K562 (cell line): ENCODE measurements around the gene FAM200B.

Source experiments
- BCL6 ChIP-seq: fragments of 250-450 bp; sonication (Bioruptor Pico); IDR thresholded peaks from 2 replicates; pipeline ENCODE4 v1.4.0; 2020
- BRF1 ChIP-seq: IDR thresholded peaks from 3 replicates; pipeline ENCODE4 v1.6.1; 2011; ENCODE audit warnings: borderline replicate concordance, mild to moderate bottlenecking; ENCODE audit not compliant: insufficient read length; ENCODE audit errors: extremely low read depth
- NFIC ChIP-seq: fragments of 450-650 bp; IDR thresholded peaks from 2 replicates; pipeline ENCODE4 v1.6.1; 2017; ENCODE audit warnings: mild to moderate bottlenecking, inconsistent platforms
- RAD51 ChIP-seq: fragments of 450-650 bp; IDR thresholded peaks from 2 replicates; pipeline ENCODE4 v1.7.1; 2016; ENCODE audit warnings: low read depth, mild to moderate bottlenecking, borderline replicate concordance
- ZBTB17 ChIP-seq: fragments of 450-650 bp; formaldehyde crosslinking; IDR thresholded peaks from 2 replicates; pipeline ENCODE4 v1.4.0; 2020; ENCODE audit warnings: mild to moderate bottlenecking
- ZBTB49 ChIP-seq: sonication (generic); formaldehyde crosslinking; IDR thresholded peaks from 2 replicates; pipeline ENCODE4 v1.8.0; 2022; ENCODE audit warnings: missing genetic modification reagents, mild to moderate bottlenecking, borderline replicate concordance
- ZNF175 ChIP-seq: fragments of 200-800 bp; sonication (Bioruptor generic); IDR thresholded peaks from 2 replicates; pipeline ENCODE4 v1.6.1; 2016; ENCODE audit warnings: low read depth, mild to moderate bottlenecking, missing genetic modification characterization, missing compliant biosample characterization
- ZNF76 ChIP-seq: fragments of 250-450 bp; sonication (Bioruptor Pico); IDR thresholded peaks from 2 replicates; pipeline ENCODE4 v1.4.0; 2020; ENCODE audit warnings: mild to moderate bottlenecking, moderate library complexity, borderline replicate concordance

DNA sequence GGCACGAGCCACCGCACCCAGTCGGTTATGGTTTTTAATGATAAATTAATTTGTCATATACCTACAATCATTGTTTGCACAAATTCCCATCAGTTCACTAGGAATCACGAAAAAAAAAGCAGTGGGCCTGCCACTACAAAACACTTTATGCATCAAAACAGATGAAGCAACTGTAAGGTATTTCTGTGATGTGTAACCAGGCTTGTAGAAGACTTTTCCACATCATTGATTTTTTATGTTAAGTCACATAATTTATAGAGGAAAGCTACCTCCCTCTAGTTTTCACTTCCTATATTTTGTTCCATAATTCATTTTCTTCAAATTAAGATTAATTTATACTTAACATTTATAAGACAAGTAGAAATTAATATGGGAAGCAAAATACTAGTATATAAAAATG lies 6.7 kb upstream of the FAM200B start:
- no peak for TF ChIP-seq RAD51
- TF ChIP-seq NFIC, result no peak
- TF ChIP-seq ZBTB17 (CRISPR knock-in tag), result no peak
- TF ChIP-seq ZNF175 (CRISPR knock-in tag), result no peak
- no peak for TF ChIP-seq ZNF76 (CRISPR knock-in tag)
- no peak for TF ChIP-seq ZBTB49 (CRISPR knock-in tag)
- no peak for TF ChIP-seq BCL6 (CRISPR knock-in tag)
- TF ChIP-seq BRF1, result no peak
